ENCODE measurements around the gene IYD. TPM values are rescaled to one million over a fixed set of nuclear protein-coding genes. Genes with fewer than 3 reads are reported as not detected.

Gene IYD
- total RNA-seq, 2 experiments from 2014 or later = not detected

DNA sequence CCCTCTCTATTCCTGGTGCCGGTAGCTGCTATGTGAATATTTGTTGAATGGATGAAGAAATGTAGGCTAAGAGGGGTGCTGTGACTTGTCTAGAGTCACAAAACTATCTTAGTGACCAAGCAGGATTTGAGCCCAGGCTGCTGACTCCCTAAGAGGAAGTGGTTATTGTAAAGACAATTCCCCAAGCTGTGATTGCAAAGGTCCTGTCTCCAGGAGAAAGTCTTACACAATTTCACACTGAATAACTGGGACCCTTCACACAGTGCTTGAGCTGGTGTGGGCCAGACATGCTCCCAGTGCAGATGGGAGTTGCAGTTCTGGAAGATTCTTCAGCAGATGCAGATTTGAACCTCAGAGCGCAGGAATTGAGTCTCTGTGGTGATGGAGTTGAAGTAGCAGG, 38.1 kb downstream of the IYD start:
- no peaks in the 10 kb centered on the region for H4K20me1 ChIP-seq (ENCODE audit: insufficient read depth, low read length)
- no peaks in the 10 kb centered on the region for H3K79me2 ChIP-seq (ENCODE audit: insufficient read depth, low read depth, low read length)
- CTCF ChIA-PET (ENCODE audit: unreplicated experiment) = no interaction called here
- no peak for TF ChIP-seq CTCF (conservative IDR thresholded peaks at IDR 0.05; ENCODE audit: low read length)
- no peak for TF ChIP-seq EZH2phosphoT487 (IDR thresholded peaks at IDR 0.05; ENCODE audit: borderline replicate concordance, low read depth, low read length)
- DNase-seq (ENCODE audit: low spot score) = no peak
- H3K27ac ChIP-seq (ENCODE audit: low read depth, low read length, poor library complexity, severe bottlenecking) = no peak overlapping the region
- peaks cover 41% of the 10 kb centered on the region for H3K4me1 ChIP-seq (ENCODE audit: insufficient read depth, low read length, poor library complexity, severe bottlenecking)
- H2AFZ ChIP-seq (ENCODE audit: low read length) = no peak overlapping the region
- intact Hi-C loops (cut with micrococcal nuclease; ENCODE audit: unreplicated experiment) = no loop called here
- H3K9me2 ChIP-seq (ENCODE audit: insufficient read depth, low read length) = no peaks in the 10 kb centered on the region
- H3K4me3 ChIP-seq (ENCODE audit: low read depth, low read length, poor library complexity, severe bottlenecking) = no peak overlapping the region
- POLR2A ChIA-PET = interaction anchor here (0.8 to 1.5 kb wide), 5 partner anchors 11 to 356 kb away, joined by 3 to 7 read pairs (median 4); no protein-coding TSS in a partner anchor
- H3K36me3 ChIP-seq (ENCODE audit: insufficient read depth, low read length) = no peaks in the 10 kb centered on the region; the same call in 1 of the 2 replicates
- H3K4me2 ChIP-seq (ENCODE audit: low read length) = no peak overlapping the region
- no TSS peak for BruUV-seq (replicated peaks)
- peaks cover 14% of the 10 kb centered on the region; the same call in 1 of the 2 replicates for H3K9me3 ChIP-seq (ENCODE audit: low read length)

- Histone ChIP-seq H3K4me3 (ENCODE audit: low read depth, low read length, poor library complexity, severe bottlenecking) (no peak overlapping the region), H2AFZ (ENCODE audit: low read length) (no peak overlapping the region), H3K79me2 (ENCODE audit: insufficient read depth, low read depth, low read length) (no peaks in the 10 kb centered on the region), H3K4me2 (ENCODE audit: low read length) (peak overlapping the region; percentile 61; the same call in 1 of the 2 replicates), H3K9me3 (ENCODE audit: low read length) (peaks cover 19% of the 10 kb centered on the region; the same call in 1 of the 2 replicates), H4K20me1 (ENCODE audit: insufficient read depth, low read length) (no peaks in the 10 kb centered on the region), H3K27ac (ENCODE audit: low read depth, low read length, poor library complexity, severe bottlenecking) (no peak overlapping the region), H3K9me2 (ENCODE audit: insufficient read depth, low read length) (no peaks in the 10 kb centered on the region), H3K4me1 (ENCODE audit: insufficient read depth, low read length, poor library complexity, severe bottlenecking) (peaks cover 43% of the 10 kb centered on the region), H3K36me3 (ENCODE audit: insufficient read depth, low read length) (no peaks in the 10 kb centered on the region; the same call in 1 of the 2 replicates)
- no peak for DNase-seq (ENCODE audit: low spot score)
- intact Hi-C loops (cut with micrococcal nuclease; ENCODE audit: unreplicated experiment) = loop anchor here (2.0 kb wide), 1 partner anchor 214 kb away; no protein-coding TSS in a partner anchor
- no TSS peak for BruUV-seq (replicated peaks)
- POLR2A ChIA-PET = interaction anchor here (1.1 to 2.5 kb wide), 4 partner anchors 13 to 358 kb away, joined by 3 to 12 read pairs (median 3); no protein-coding TSS in a partner anchor
- CTCF ChIA-PET (ENCODE audit: unreplicated experiment) = interaction anchor here (1.2 kb wide), 1 partner anchor 14 kb away, joined by 4 read pairs; no protein-coding TSS in a partner anchor
- TF ChIP-seq CTCF (conservative IDR thresholded peaks at IDR 0.05; ENCODE audit: low read length) (no peak), EZH2phosphoT487 (IDR thresholded peaks at IDR 0.05; ENCODE audit: borderline replicate concordance, low read depth, low read length) (no peak)
These were observed 40.0 kb downstream of the IYD start for GRCh38 chr6:150408842-150409241.

- BruUV-seq (replicated peaks) = no TSS peak
- TF ChIP-seq CTCF (conservative IDR thresholded peaks at IDR 0.05; ENCODE audit: low read length) (no peak), EZH2phosphoT487 (IDR thresholded peaks at IDR 0.05; ENCODE audit: borderline replicate concordance, low read depth, low read length) (no peak)
- DNase-seq (ENCODE audit: low spot score) = peak; percentile 94
- no peaks in the 10 kb centered on the region for H3K9me2 ChIP-seq (ENCODE audit: insufficient read depth, low read length)
- no peaks in the 10 kb centered on the region for H3K79me2 ChIP-seq (ENCODE audit: insufficient read depth, low read depth, low read length)
- ChIA-PET CTCF (ENCODE audit: unreplicated experiment) (interaction anchor here (0.9 to 2.0 kb wide), 3 partner anchors 8 to 14 kb away, joined by 3 to 4 read pairs (median 4); no protein-coding TSS in a partner anchor), POLR2A (interaction anchor here (1.1 to 2.5 kb wide), 7 partner anchors 9 to 357 kb away, joined by 3 to 12 read pairs (median 4); no protein-coding TSS in a partner anchor)
- peak overlapping the region; percentile 61 for H3K27ac ChIP-seq (ENCODE audit: low read depth, low read length, poor library complexity, severe bottlenecking)
- intact Hi-C loops (cut with micrococcal nuclease; ENCODE audit: unreplicated experiment) = loop anchor here (2.0 kb wide), 1 partner anchor 213 kb away; no protein-coding TSS in a partner anchor
- no peaks in the 10 kb centered on the region; the same call in 1 of the 2 replicates for H3K36me3 ChIP-seq (ENCODE audit: insufficient read depth, low read length)
- H3K4me3 ChIP-seq (ENCODE audit: low read depth, low read length, poor library complexity, severe bottlenecking) = peak overlapping the region; percentile 27
- H3K4me1 ChIP-seq (ENCODE audit: insufficient read depth, low read length, poor library complexity, severe bottlenecking) = peaks cover 43% of the 10 kb centered on the region
- H4K20me1 ChIP-seq (ENCODE audit: insufficient read depth, low read length) = no peaks in the 10 kb centered on the region
- peak overlapping the region; percentile 59; the same call in 1 of the 2 replicates for H2AFZ ChIP-seq (ENCODE audit: low read length)
- H3K9me3 ChIP-seq (ENCODE audit: low read length) = peaks cover 18% of the 10 kb centered on the region; the same call in 1 of the 2 replicates
- H3K4me2 ChIP-seq (ENCODE audit: low read length) = peak overlapping the region; percentile 61
These were observed 40.8 kb downstream of the IYD start for GRCh38 chr6:150409576-150410066.

Measured in OCI-LY7 (cell line).